HepG2 (cell line): Measurements from ENCODE around the gene ACSM3. TPM values are rescaled to one million over a fixed set of nuclear protein-coding genes. Genes with fewer than 3 reads are reported as not detected.

Experiments
- ARID2 ChIP-seq: sonication (generic); formaldehyde crosslinking; IDR thresholded peaks from 2 replicates; pipeline ENCODE4 v1.8.1; 2022; ENCODE audit warnings: mild to moderate bottlenecking, missing genetic modification reagents, borderline replicate concordance
- BRD4 ChIP-seq: sonication (generic); formaldehyde crosslinking; IDR thresholded peaks from 2 replicates; pipeline ENCODE4 v1.4.0; 2020; ENCODE audit warnings: missing genetic modification reagents
- FOXA3 ChIP-seq: IDR thresholded peaks from 2 replicates; pipeline ENCODE4 v1.6.1; 2016; ENCODE audit warnings: missing genetic modification reagents, missing compliant biosample characterization
- KLF12 ChIP-seq: sonication (generic); formaldehyde crosslinking; IDR thresholded peaks from 2 replicates; pipeline ENCODE4 v1.4.0; 2020; ENCODE audit warnings: missing genetic modification reagents, borderline replicate concordance
- NFIC ChIP-seq: IDR thresholded peaks from 2 replicates; pipeline ENCODE4 v1.6.1; 2012; ENCODE audit warnings: mild to moderate bottlenecking, low read length, inconsistent platforms
- POLR2AphosphoS5 ChIP-seq: IDR thresholded peaks from 2 replicates; pipeline ENCODE4 v1.6.1; 2012; ENCODE audit warnings: low read depth, low read length
- SATB2 ChIP-seq: sonication (generic); formaldehyde crosslinking; IDR thresholded peaks from 2 replicates; pipeline ENCODE4 v1.5.0; 2020; ENCODE audit warnings: missing genetic modification reagents
- SKIL ChIP-seq: sonication (generic); formaldehyde crosslinking; IDR thresholded peaks from 2 replicates; pipeline ENCODE4 v1.8.0; 2022; ENCODE audit warnings: missing genetic modification reagents, mild to moderate bottlenecking, moderate library complexity, borderline replicate concordance
- SMC3 ChIP-seq: IDR thresholded peaks from 2 replicates; pipeline ENCODE4 v1.6.1; 2011; ENCODE audit warnings: low read length, improper control_type of control experiment
- TSC22D2 ChIP-seq: sonication (generic); formaldehyde crosslinking; IDR thresholded peaks from 2 replicates; pipeline ENCODE4 v1.5.1; 2020; ENCODE audit warnings: missing genetic modification reagents, mild to moderate bottlenecking, borderline replicate concordance
- ZMYM2 ChIP-seq: sonication (generic); formaldehyde crosslinking; IDR thresholded peaks from 2 replicates; pipeline ENCODE4 v1.8.0; 2022; ENCODE audit warnings: mild to moderate bottlenecking, missing genetic modification reagents
- ZNF136 ChIP-seq: sonication (generic); formaldehyde crosslinking; IDR thresholded peaks from 2 replicates; pipeline ENCODE4 v1.8.1; 2022; ENCODE audit warnings: low read depth, mild to moderate bottlenecking, moderate library complexity, missing genetic modification reagents
- ZNF329 ChIP-seq: sonication (generic); formaldehyde crosslinking; IDR thresholded peaks from 2 replicates; pipeline ENCODE4 v1.9.0; 2021; ENCODE audit warnings: low read depth, mild to moderate bottlenecking, missing genetic modification reagents
- ZNF367 ChIP-seq: sonication (generic); formaldehyde crosslinking; IDR thresholded peaks from 2 replicates; pipeline ENCODE4 v1.4.0; 2020; ENCODE audit warnings: missing genetic modification reagents, borderline replicate concordance
- ZNF605 ChIP-seq: sonication (generic); formaldehyde crosslinking; IDR thresholded peaks from 2 replicates; pipeline ENCODE4 v1.8.0; 2022; ENCODE audit warnings: mild to moderate bottlenecking, missing genetic modification reagents
- ZNF609 ChIP-seq: sonication (generic); formaldehyde crosslinking; IDR thresholded peaks from 2 replicates; pipeline ENCODE4 v1.4.0; 2020; ENCODE audit warnings: mild to moderate bottlenecking, missing genetic modification reagents, borderline replicate concordance
- ZNF670 ChIP-seq: sonication (generic); formaldehyde crosslinking; IDR thresholded peaks from 2 replicates; pipeline ENCODE4 v1.8.0; 2022; ENCODE audit warnings: mild to moderate bottlenecking, missing genetic modification reagents, borderline replicate concordance
- ZNF746 ChIP-seq: sonication (generic); formaldehyde crosslinking; IDR thresholded peaks from 2 replicates; pipeline ENCODE4 v1.8.0; 2022; ENCODE audit warnings: mild to moderate bottlenecking, missing genetic modification reagents
- polyA plus RNA-seq, 8 experiments: library from polyadenylated mRNA; depleted of rRNA in 3 of 8; stranded (reverse) in 7 of 8; unstranded in 1 of 8; fragments of >200 nt; fragmentation: Illumina TruSeq in 4 of 8; extraction: Trizol in 4 of 8; gene quantifications; 2 replicates each; pipeline versions ENCODE4 v1.2.1 to v1.2.3, GENCODE V29; 2011 to 2016; ENCODE audit warnings: low read depth in 4 of 8, missing spikeins in 1 of 8, mixed read lengths in 1 of 8; ENCODE audit not compliant: insufficient read depth in 1 of 8
- total RNA-seq, 5 experiments: library from RNA; depleted of rRNA; stranded (reverse); fragments of >200 nt; fragmentation: Illumina TruSeq; extraction: Trizol; gene quantifications; 2 replicates each; pipeline ENCODE4 v1.2.3, GENCODE V29; 2016; ENCODE audit warnings: low read depth in 1 of 5
- TF ChIP-seq, protein P1 (sequence below): IDR thresholded peaks from 2 replicates; pipeline ENCODE4 v1.6.1; 2016; ENCODE audit warnings: missing compliant biosample characterization, missing genetic modification reagents, borderline replicate concordance
- TF ChIP-seq, protein P2 (sequence below): fragments of 450-650 bp; IDR thresholded peaks from 2 replicates; pipeline ENCODE4 v1.6.1; 2017

Gene ACSM3
- total and polyA plus RNA-seq, 2 of the 13 experiments (the other 11 are each of a cell fraction or from before 2014, with no cell fraction given) = 74.0 to 108 TPM

GRCh38 chr16:20806168-20807050 lies 42.6 kb downstream of the ACSM3 start, which contains the start of the genes ERI2 and REXO5 (continued):
- peak; percentile 98 for TF ChIP-seq ZNF136
- TF ChIP-seq BRD4 (CRISPR knock-in tag) = peak; percentile 100
- peak; percentile 96 for TF ChIP-seq ZNF605 (CRISPR knock-in tag)
- TF ChIP-seq, protein P1, sequence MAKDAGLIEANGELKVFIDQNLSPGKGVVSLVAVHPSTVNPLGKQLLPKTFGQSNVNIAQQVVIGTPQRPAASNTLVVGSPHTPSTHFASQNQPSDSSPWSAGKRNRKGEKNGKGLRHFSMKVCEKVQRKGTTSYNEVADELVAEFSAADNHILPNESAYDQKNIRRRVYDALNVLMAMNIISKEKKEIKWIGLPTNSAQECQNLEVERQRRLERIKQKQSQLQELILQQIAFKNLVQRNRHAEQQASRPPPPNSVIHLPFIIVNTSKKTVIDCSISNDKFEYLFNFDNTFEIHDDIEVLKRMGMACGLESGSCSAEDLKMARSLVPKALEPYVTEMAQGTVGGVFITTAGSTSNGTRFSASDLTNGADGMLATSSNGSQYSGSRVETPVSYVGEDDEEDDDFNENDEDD (CRISPR knock-in tag) = peak; percentile 100
- no peak for TF ChIP-seq ZNF367 (CRISPR knock-in tag)
- peak; percentile 83 for TF ChIP-seq KLF12 (CRISPR knock-in tag)
- peak; percentile 45; the same call in 1 of the 2 replicates for TF ChIP-seq NFIC
- TF ChIP-seq, protein P2, sequence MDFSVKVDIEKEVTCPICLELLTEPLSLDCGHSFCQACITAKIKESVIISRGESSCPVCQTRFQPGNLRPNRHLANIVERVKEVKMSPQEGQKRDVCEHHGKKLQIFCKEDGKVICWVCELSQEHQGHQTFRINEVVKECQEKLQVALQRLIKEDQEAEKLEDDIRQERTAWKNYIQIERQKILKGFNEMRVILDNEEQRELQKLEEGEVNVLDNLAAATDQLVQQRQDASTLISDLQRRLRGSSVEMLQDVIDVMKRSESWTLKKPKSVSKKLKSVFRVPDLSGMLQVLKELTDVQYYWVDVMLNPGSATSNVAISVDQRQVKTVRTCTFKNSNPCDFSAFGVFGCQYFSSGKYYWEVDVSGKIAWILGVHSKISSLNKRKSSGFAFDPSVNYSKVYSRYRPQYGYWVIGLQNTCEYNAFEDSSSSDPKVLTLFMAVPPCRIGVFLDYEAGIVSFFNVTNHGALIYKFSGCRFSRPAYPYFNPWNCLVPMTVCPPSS = no peak
- TF ChIP-seq ZNF329 (CRISPR knock-in tag) = no peak; the same call in 1 of the 2 replicates
- peak; percentile 73; the same call in 1 of the 2 replicates for TF ChIP-seq SATB2 (CRISPR knock-in tag)
- 0 out of 2 replicates have a peak, but pooled peaks have one; percentile 4 for TF ChIP-seq SMC3
- TF ChIP-seq TSC22D2 (CRISPR knock-in tag) = peak; percentile 94; the same call in 1 of the 2 replicates
- peak; percentile 84; the same call in 1 of the 2 replicates for TF ChIP-seq SKIL (CRISPR knock-in tag)
- TF ChIP-seq ZNF746 = peak; percentile 84
- peak; percentile 98 for TF ChIP-seq ZNF670 (CRISPR knock-in tag)
- TF ChIP-seq FOXA3 = peak; percentile 62
- no peak for TF ChIP-seq ZMYM2 (CRISPR knock-in tag)
- peak; percentile 96 for TF ChIP-seq POLR2AphosphoS5
- peak; percentile 99; the same call in 1 of the 2 replicates for TF ChIP-seq ARID2 (CRISPR knock-in tag)
- TF ChIP-seq ZNF609 (CRISPR knock-in tag) = peak; percentile 36
